Adrenal gland (tissue), 5 donors: ENCODE data around the gene TAL1.

Experiments
- POLR2A ChIP-seq, 2 donors: fragments of 450-650 bp; IDR thresholded peaks; one replicate each; pipeline ENCODE4 v1.6.1; 2017; ENCODE audit warnings: antibody characterized with exemption in 2 of 2, mild to moderate bottlenecking in 2 of 2, moderate library complexity in 1 of 2
- TF ChIP-seq, protein P1 (sequence below), 6 experiments: fragments of 450-650 bp in 4 of 6; fragments of 200-600 bp in 2 of 6; sonication (generic) in 1 of 6; IDR thresholded peaks; 1 replicate in 5 of 6; 2 replicates in 1 of 6; pipeline versions ENCODE4 v1.5.1 to v1.8.0; 2016 to 2021; ENCODE audit warnings: antibody characterized with exemption in 6 of 6, mild to moderate bottlenecking in 2 of 6, moderate library complexity in 1 of 6
- donor health status: DM: no; HTN: no; CAD: no.

DNA sequence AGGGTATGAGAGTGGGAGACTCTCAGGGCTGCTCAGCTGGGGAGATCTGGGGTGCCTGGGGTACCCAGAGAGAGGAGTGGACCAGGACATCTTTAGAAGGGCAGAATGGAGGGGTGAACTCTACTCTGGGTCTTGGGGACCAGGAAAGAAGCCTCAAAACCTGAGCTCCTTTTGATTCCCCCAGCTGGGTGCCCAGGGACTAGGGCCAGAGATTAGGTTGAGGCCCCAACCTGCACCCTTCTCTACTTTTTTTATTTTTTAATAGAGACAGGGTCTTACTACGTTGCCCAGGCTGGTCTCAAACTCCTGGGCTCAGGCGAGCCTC, 44.1 kb downstream of the TAL1 start:
- TF ChIP-seq, protein P1, sequence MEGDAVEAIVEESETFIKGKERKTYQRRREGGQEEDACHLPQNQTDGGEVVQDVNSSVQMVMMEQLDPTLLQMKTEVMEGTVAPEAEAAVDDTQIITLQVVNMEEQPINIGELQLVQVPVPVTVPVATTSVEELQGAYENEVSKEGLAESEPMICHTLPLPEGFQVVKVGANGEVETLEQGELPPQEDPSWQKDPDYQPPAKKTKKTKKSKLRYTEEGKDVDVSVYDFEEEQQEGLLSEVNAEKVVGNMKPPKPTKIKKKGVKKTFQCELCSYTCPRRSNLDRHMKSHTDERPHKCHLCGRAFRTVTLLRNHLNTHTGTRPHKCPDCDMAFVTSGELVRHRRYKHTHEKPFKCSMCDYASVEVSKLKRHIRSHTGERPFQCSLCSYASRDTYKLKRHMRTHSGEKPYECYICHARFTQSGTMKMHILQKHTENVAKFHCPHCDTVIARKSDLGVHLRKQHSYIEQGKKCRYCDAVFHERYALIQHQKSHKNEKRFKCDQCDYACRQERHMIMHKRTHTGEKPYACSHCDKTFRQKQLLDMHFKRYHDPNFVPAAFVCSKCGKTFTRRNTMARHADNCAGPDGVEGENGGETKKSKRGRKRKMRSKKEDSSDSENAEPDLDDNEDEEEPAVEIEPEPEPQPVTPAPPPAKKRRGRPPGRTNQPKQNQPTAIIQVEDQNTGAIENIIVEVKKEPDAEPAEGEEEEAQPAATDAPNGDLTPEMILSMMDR (IDR thresholded peaks at IDR 0.05), result no peak
- no peak for TF ChIP-seq POLR2A (IDR thresholded peaks at IDR 0.05)
